Naive B cell (primary cell): Measurements from ENCODE around the gene ZNF687. TPM values are rescaled to one million over a fixed set of nuclear protein-coding genes. Genes with fewer than 3 reads are reported as not detected.

Experiments used
- ATAC-seq, 2 donors: fragments of 150-1000 bp; cut with Tn5 transposase; 2 replicates each; pipeline ENCODE4 v1.10.0; 2021; ENCODE audit warnings: low read depth in 2 of 2, mild to moderate bottlenecking in 2 of 2, moderate library complexity in 2 of 2
- DNase-seq: peaks from one replicate; pipeline ENCODE4 v3.0.0; 2022
- H3K27ac Mint-ChIP-seq, 6 donors: one replicate each; pipeline ENCODE4 v1.8.0; 2020 to 2022; ENCODE audit warnings: mild to moderate bottlenecking in 6 of 6, mixed read lengths in 6 of 6, moderate library complexity in 5 of 6, inconsistent platforms in 2 of 6
- H3K27me3 Mint-ChIP-seq, 3 donors: one replicate each; pipeline ENCODE4 v1.8.0; 2021 to 2022; ENCODE audit warnings: mixed read lengths in 3 of 3, mild to moderate bottlenecking in 1 of 3
- H3K36me3 Mint-ChIP-seq, 2 donors: one replicate each; pipeline ENCODE4 v1.8.0; 2020 to 2022; ENCODE audit warnings: mixed read lengths in 2 of 2, inconsistent platforms in 1 of 2, mild to moderate bottlenecking in 1 of 2
- H3K4me1 Mint-ChIP-seq, 3 donors: one replicate each; pipeline ENCODE4 v1.8.0; 2020 to 2022; ENCODE audit warnings: mixed read lengths in 3 of 3, inconsistent platforms in 1 of 3, mild to moderate bottlenecking in 1 of 3, moderate library complexity in 1 of 3
- H3K4me3 Mint-ChIP-seq, 8 donors: one replicate each; pipeline ENCODE4 v1.8.0; 2020 to 2022; ENCODE audit warnings: mild to moderate bottlenecking in 8 of 8, mixed read lengths in 8 of 8, moderate library complexity in 8 of 8, inconsistent platforms in 2 of 8
- H3K9me3 Mint-ChIP-seq, 7 donors: one replicate each; pipeline ENCODE4 v1.8.0; 2020 to 2022; ENCODE audit warnings: mixed read lengths in 7 of 7, mild to moderate bottlenecking in 5 of 7, inconsistent platforms in 2 of 7, moderate library complexity in 1 of 7
- polyA plus RNA-seq, 6 donors: library from polyadenylated mRNA; unstranded; fragments of 300-500 nt; fragmentation: Illumina TruSeq; gene quantifications; one replicate each; pipeline ENCODE4 v1.2.3, GENCODE V29; 2021; ENCODE audit warnings: low read depth in 6 of 6

ZNF687 gene
- polyA plus RNA-seq, 6 donors from 2014 or later: 0.08 to 2.6 (median 1.6) TPM

DNA sequence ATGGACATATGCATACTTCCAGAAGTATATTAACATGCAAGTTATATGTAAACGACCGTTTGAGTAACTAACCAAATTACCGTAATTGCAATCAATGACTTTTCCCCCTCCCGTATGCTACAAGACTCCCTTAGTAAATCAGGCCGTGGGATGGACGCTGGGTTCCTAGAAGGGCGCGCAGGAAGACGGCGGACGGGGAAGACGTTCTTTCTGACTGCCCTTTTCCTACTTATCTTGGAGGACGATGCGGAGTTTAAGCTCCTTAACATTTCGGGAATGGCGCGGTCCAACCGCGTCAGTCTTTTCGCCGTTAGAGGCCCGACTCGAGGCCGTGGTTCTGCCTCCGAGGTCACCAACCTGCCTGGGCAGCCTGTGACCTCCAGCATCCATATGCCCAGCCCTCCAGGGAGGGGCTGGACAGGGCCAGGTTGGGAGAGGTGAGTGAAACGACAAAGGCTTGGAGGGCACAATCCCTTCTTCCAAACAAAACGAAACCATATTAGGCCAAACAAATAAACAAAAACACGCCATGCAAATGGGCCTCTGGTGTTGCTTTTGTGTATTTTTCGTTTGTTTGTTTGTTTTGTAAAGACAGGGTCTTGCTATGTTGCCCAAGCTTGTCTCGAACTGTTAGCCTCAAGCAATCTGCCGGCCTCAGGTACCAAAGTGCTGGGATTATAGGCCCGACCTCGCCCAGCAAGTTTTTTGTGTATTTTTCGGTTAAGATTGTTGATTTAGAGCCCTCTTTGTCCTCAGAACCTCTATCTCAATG is 46.0 kb downstream of the ZNF687 start:
- DNase-seq (no peak), ATAC-seq (peak; percentile 4 to 8)
- H3K4me1 Mint-ChIP-seq: peaks cover 30 to 43% (median 35%) of the 10 kb centered on the region in 3 donors
- no peaks in the 10 kb centered on the region for H3K9me3 Mint-ChIP-seq
- peak overlapping the region; percentile 89 to 99 (median 98) for H3K4me3 Mint-ChIP-seq
- H3K27ac Mint-ChIP-seq: peak overlapping the region; percentile 95 to 100 (median 99)
- H3K27me3 Mint-ChIP-seq: no peaks in the 10 kb centered on the region
- H3K36me3 Mint-ChIP-seq: peaks cover 7 to 9% of the 10 kb centered on the region in 2 donors

DNA sequence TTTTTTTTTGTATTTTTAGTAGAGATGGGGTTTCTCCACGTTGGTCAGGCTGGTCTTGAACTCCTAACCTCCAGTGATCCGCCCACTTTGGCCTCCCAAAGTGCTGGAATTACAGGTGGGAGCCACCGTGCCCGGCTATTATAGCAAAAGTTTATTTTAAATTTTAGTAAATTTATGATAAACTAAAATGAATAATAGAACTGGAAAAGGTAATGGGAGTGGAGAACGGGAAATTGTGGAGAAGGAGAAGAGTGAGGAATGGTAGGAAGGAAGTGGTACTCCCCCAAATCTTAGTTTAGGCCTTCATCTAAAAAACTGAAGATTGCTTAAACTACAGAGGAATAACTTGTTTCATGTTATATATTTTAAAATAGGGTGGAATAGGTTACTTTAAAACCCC is 52.7 kb downstream of the ZNF687 start:
- H3K27me3 Mint-ChIP-seq: no peaks in the 10 kb centered on the region
- H3K4me3 Mint-ChIP-seq: no peak overlapping the region
- H3K4me1 Mint-ChIP-seq: peaks cover 10 to 18% (median 13%) of the 10 kb centered on the region in 3 donors
- ATAC-seq (no peak), DNase-seq (no peak)
- H3K9me3 Mint-ChIP-seq: no peaks in the 10 kb centered on the region
- no peak overlapping the region for H3K27ac Mint-ChIP-seq
- H3K36me3 Mint-ChIP-seq: no peaks in the 10 kb centered on the region

DNA sequence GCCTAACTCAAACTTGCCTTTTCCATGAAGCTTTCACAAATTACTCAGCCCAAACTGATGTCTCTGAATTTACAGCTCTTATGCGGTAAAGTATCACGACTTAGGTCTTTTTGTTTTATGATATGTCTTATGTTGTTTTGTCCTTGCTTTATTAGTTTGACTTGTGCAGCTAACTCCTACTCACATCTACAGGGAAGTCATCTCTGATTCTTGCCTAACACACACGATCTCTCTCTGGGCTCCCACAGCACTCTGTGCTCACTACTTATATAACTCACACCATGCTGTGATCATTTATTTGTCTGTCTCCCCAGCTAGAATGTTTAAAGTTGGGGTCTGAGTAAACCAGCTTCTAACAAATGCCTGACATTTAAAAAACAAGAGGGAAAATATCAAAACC is 54.5 kb downstream of the ZNF687 start:
- DNase-seq: no peak
- Mint-ChIP-seq H3K9me3 (no peaks in the 10 kb centered on the region), H3K4me1 (peaks cover 18 to 30% (median 20%) of the 10 kb centered on the region in 3 donors), H3K36me3 (no peaks in the 10 kb centered on the region), H3K27me3 (no peaks in the 10 kb centered on the region), H3K4me3 (no peak overlapping the region), H3K27ac (peak overlapping the region in 5 of 6 donors; percentile 43 to 93 (median 81))
- ATAC-seq: no peak

DNA sequence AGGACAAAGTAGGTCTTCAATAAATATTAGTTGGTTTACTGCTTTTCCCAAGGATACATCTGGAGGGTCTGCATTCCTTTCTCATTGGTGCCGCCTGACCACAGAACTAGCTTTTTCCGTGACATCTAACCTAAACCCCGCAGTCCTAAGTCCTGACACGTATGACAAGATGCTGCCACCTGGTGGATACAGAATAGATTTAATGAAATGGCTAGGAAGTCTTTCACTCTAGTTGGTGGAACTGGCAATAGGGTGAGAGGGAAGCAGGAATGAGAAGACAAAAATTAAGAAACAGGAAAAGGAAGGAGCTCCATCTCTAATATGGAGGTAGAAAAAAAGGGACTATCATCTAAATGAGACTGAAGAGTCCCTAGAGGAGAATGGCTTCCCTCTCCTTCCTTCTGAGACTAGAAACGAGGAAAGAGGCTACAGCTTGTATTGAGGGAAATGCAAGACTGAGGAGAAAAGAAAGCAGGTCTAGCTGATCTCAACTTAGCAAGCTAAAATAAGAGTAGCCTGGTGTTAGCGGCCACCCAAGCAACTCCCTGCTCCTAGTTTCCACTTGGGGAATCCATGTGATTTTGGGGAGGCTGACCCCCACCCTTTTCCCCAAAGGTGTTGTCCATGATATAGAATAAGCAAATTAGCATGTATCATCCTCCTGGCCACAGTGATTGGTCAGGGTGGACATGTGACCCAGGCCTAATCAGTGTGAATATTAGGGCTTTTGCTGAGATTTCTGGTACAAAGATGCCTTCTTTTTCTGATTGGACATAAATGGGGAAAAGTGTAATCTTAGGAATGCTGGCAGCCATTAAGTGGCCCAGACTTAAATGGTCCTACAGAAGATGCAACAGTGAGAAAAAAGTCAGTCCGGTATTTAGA is 59.0 kb downstream of the ZNF687 start:
- peaks cover 3 to 29% of the 10 kb centered on the region in 2 donors for H3K36me3 Mint-ChIP-seq
- ATAC-seq: peak; percentile 89 to 92
- peak; percentile 60 for DNase-seq
- peak overlapping the region in 2 of 8 donors; percentile 3 to 34 for H3K4me3 Mint-ChIP-seq
- H3K9me3 Mint-ChIP-seq: no peaks in the 10 kb centered on the region
- peak overlapping the region; percentile 23 to 79 (median 42) for H3K27ac Mint-ChIP-seq
- H3K27me3 Mint-ChIP-seq: no peaks in the 10 kb centered on the region
- peaks cover 43 to 67% (median 51%) of the 10 kb centered on the region in 3 donors for H3K4me1 Mint-ChIP-seq

Other genes starting within 250 kb of the ZNF687 start
- gene BNIPL, start 245.7 kb upstream of the ZNF687 start, polyA plus RNA-seq: under 1 TPM in 1 of 6 donors, not detected in 5; 0.19 TPM
- gene C1orf56, start 234.5 kb upstream of the ZNF687 start, polyA plus RNA-seq: 10 to 100 TPM in 1 of 6 donors, 1 to 10 TPM in 5; 1.3 to 10.7 (median 8.2) TPM
- 100 to 1,000 TPM in 5 of 6 donors, 10 to 100 TPM in 1; 98.9 to 152 (median 119) TPM for gene CDC42SE1, start 222.7 kb upstream of the ZNF687 start, polyA plus RNA-seq
- gene MLLT11, start 221.9 kb upstream of the ZNF687 start, polyA plus RNA-seq: 1 to 10 TPM in 5 of 6 donors, under 1 TPM in 1; 0.82 to 3.1 (median 2.5) TPM
- gene GABPB2, start 211.5 kb upstream of the ZNF687 start, polyA plus RNA-seq: 1 to 10 TPM; 2.4 to 9.2 (median 4.8) TPM
- gene SEMA6C, start 135.7 kb upstream of the ZNF687 start, polyA plus RNA-seq: not detected
- 10 to 100 TPM in 2 of 6 donors, 1 to 10 TPM in 3, not detected in 1; 5.0 to 15.6 (median 8.3) TPM for gene TNFAIP8L2, start 125.7 kb upstream of the ZNF687 start, polyA plus RNA-seq
- gene LYSMD1, start 116.4 kb upstream of the ZNF687 start, polyA plus RNA-seq: 1 to 10 TPM in 1 of 6 donors, under 1 TPM in 4, not detected in 1; 0.25 to 1.1 (median 0.60) TPM
- 10 to 100 TPM; 62.2 to 96.1 (median 71.2) TPM for gene SCNM1, start 116.2 kb upstream of the ZNF687 start, polyA plus RNA-seq
- gene TMOD4, start 106.3 kb upstream of the ZNF687 start, polyA plus RNA-seq: 1 to 10 TPM in 1 of 6 donors, under 1 TPM in 2, not detected in 3; 0.32 to 1.2 (median 0.53) TPM
- gene VPS72, start 92.1 kb upstream of the ZNF687 start, polyA plus RNA-seq: 10 to 100 TPM; 58.1 to 81.1 (median 72.1) TPM
- gene PIP5K1A, start 83.7 kb upstream of the ZNF687 start, polyA plus RNA-seq: 10 to 100 TPM; 17.0 to 22.9 (median 19.7) TPM
- 100 to 1,000 TPM; 253 to 417 (median 291) TPM for gene PSMD4, start 27.6 kb upstream of the ZNF687 start, polyA plus RNA-seq
- 10 to 100 TPM; 35.0 to 80.3 (median 61.5) TPM for gene PI4KB, start 45.1 kb downstream of the ZNF687 start, polyA plus RNA-seq
- gene RFX5, start 65.0 kb downstream of the ZNF687 start, polyA plus RNA-seq: 100 to 1,000 TPM; 113 to 139 (median 130) TPM
- under 1 TPM in 2 of 6 donors, not detected in 4; 0.20 to 0.53 TPM for gene SELENBP1, start 90.4 kb downstream of the ZNF687 start, polyA plus RNA-seq
- 10 to 100 TPM; 50.2 to 79.3 (median 57.7) TPM for gene PSMB4, start 117.3 kb downstream of the ZNF687 start, polyA plus RNA-seq
- 10 to 100 TPM in 1 of 6 donors, 1 to 10 TPM in 5; 2.5 to 15.0 (median 8.0) TPM for gene POGZ, start 177.2 kb downstream of the ZNF687 start, polyA plus RNA-seq
- gene CGN, start 229.1 kb downstream of the ZNF687 start, polyA plus RNA-seq: under 1 TPM in 3 of 6 donors, not detected in 3; 0.07 to 0.43 (median 0.13) TPM